ENCODE data around the gene AGPAT3.

GRCh38 chr21:43835050-43835449 lies 30.0 kb upstream of the AGPAT3 start:
- TF ChIP-seq CTCF (IDR thresholded peaks at IDR 0.05; ENCODE audit: low read depth, low read length, poor library complexity, severe bottlenecking) (no peak), EZH2phosphoT487 (IDR thresholded peaks at IDR 0.05; ENCODE audit: borderline replicate concordance, low read length) (no peak)
